ENCODE measurements around the gene POLR1D.

POLR1D gene

GRCh38 chr13:27621366-27622101 lies at the start of gene POLR1D:
TSS of gene POLR1D (plus strand) at chr13:27621892. CDS start at chr13:27621984, 92 bp downstream.
- peak; percentile 85 for DNase-seq (ENCODE audit: low spot score)

- DNase-seq (ENCODE audit: low spot score) = no peak
Observed at GRCh38 chr13:27572234-27572901, 49.3 kb upstream of the POLR1D start.

- DNase-seq (ENCODE audit: low spot score) = no peak
Observed at GRCh38 chr13:27573265-27573664, 48.4 kb upstream of the POLR1D start.

GRCh38 chr13:27574661-27575060 lies 47.0 kb upstream of the POLR1D start:
- no peak for DNase-seq (ENCODE audit: low spot score)

- no peak for DNase-seq (ENCODE audit: low spot score)
Observed at GRCh38 chr13:27578121-27579030, 43.3 kb upstream of the POLR1D start.

- DNase-seq (ENCODE audit: low spot score) = no peak
Observed at GRCh38 chr13:27583645-27584044, 38.0 kb upstream of the POLR1D start.

- no peak for DNase-seq (ENCODE audit: low spot score)
Observed at GRCh38 chr13:27587095-27587746, 34.5 kb upstream of the POLR1D start.

GRCh38 chr13:27588405-27588804 lies 33.3 kb upstream of the POLR1D start:
- DNase-seq (ENCODE audit: low spot score) = no peak

- DNase-seq (ENCODE audit: low spot score) = no peak
Observed at GRCh38 chr13:27592865-27593264, 28.8 kb upstream of the POLR1D start.

GRCh38 chr13:27593267-27593666 lies 28.4 kb upstream of the POLR1D start:
- no peak for DNase-seq (ENCODE audit: low spot score)

- no peak for DNase-seq (ENCODE audit: low spot score)
Observed at GRCh38 chr13:27595055-27595811, 26.5 kb upstream of the POLR1D start.

GRCh38 chr13:27599096-27599495 lies 22.6 kb upstream of the POLR1D start:
- no peak for DNase-seq (ENCODE audit: low spot score)

GRCh38 chr13:27599845-27600553 lies 21.7 kb upstream of the POLR1D start:
- DNase-seq (ENCODE audit: low spot score) = no peak

- DNase-seq (ENCODE audit: low spot score) = no peak
Observed at GRCh38 chr13:27600711-27601110, 21.0 kb upstream of the POLR1D start.

GRCh38 chr13:27601208-27601607 lies 20.5 kb upstream of the POLR1D start:
- DNase-seq (ENCODE audit: low spot score) = no peak

GRCh38 chr13:27601803-27602202 lies 19.9 kb upstream of the POLR1D start:
- DNase-seq (ENCODE audit: low spot score) = no peak

- DNase-seq (ENCODE audit: low spot score) = no peak
Observed at GRCh38 chr13:27605099-27605498, 16.6 kb upstream of the POLR1D start.

GRCh38 chr13:27605610-27606200 lies 16.0 kb upstream of the POLR1D start:
- DNase-seq (ENCODE audit: low spot score) = no peak

GRCh38 chr13:27607125-27607524 lies 14.6 kb upstream of the POLR1D start:
- no peak for DNase-seq (ENCODE audit: low spot score)

GRCh38 chr13:27613628-27614027 lies 8.1 kb upstream of the POLR1D start:
- no peak for DNase-seq (ENCODE audit: low spot score)
